Left ventricle myocardium inferior (tissue), 1 donor: ENCODE measurements around the gene NOD1. TPM values are rescaled to one million over a fixed set of nuclear protein-coding genes. Genes with fewer than 3 reads are reported as not detected.

Source experiments
- DNase-seq: peaks from one replicate; pipeline ENCODE4 v3.0.0-alpha.2; 2020
- H3K27ac ChIP-seq: fragments of 200-600 bp; replicated peaks from 2 replicates; pipeline ENCODE4 v1.8.0; 2021
- H3K27me3 ChIP-seq: fragments of 200-600 bp; 2 replicates; pipeline ENCODE4 v1.8.0; 2021; ENCODE audit warnings: low read depth
- H3K36me3 ChIP-seq: fragments of 200-600 bp; 2 replicates; pipeline ENCODE4 v1.8.0; 2021
- H3K4me1 ChIP-seq: fragments of 200-600 bp; 2 replicates; pipeline ENCODE4 v1.8.0; 2021
- H3K4me3 ChIP-seq: fragments of 200-600 bp; 2 replicates; pipeline ENCODE4 v1.8.0; 2021; ENCODE audit warnings: mild to moderate bottlenecking, moderate library complexity
- H3K9me3 ChIP-seq: fragments of 200-600 bp; replicated peaks from 2 replicates; pipeline ENCODE4 v1.8.0; 2021
- intact Hi-C: fragments of 100-400 bp; cut with micrococcal nuclease; formaldehyde crosslinking; loops from one replicate; pipeline ENCODE4 v1.11.0; 2022
- total RNA-seq: library from RNA; stranded (reverse); fragmentation: NEBNext Ultra II Directional; extraction: Animal tissue kit (Norgen Biotek cat#: 25700); gene quantifications from one replicate; pipeline ENCODE4 v1.2.1, GENCODE V29; 2021
- TF ChIP-seq, protein P1 (sequence below): fragments of 200-600 bp; IDR thresholded peaks from 2 replicates; pipeline ENCODE4 v1.8.0; 2021; ENCODE audit warnings: antibody characterized with exemption, mild to moderate bottlenecking, borderline replicate concordance
- donor health status: DM: no; HTN: yes; CAD: no; lungs with severe emphysema.

NOD1 gene
- total RNA-seq, 1 donor from 2014 or later, result 7.0 TPM

DNA sequence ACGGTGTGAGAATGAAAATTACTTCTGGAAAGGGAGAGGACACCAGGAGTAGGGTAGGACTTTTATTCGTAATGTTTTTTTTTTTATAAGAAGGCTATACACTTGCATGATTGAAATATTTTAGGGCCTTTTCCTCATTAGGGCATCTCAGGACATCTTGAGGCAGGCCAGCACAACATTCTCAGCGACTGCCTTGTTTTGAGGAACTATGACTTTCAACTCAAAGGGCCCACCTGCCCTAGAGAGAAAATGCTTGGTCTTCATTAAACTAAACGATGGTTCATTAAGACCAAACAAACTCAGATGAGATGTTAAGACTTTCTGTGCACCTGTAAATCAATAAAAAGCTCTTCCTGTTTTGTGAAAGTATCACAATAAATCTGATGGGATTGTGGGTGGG lies 11.3 kb downstream of the NOD1 start:
- TF ChIP-seq, protein P1, sequence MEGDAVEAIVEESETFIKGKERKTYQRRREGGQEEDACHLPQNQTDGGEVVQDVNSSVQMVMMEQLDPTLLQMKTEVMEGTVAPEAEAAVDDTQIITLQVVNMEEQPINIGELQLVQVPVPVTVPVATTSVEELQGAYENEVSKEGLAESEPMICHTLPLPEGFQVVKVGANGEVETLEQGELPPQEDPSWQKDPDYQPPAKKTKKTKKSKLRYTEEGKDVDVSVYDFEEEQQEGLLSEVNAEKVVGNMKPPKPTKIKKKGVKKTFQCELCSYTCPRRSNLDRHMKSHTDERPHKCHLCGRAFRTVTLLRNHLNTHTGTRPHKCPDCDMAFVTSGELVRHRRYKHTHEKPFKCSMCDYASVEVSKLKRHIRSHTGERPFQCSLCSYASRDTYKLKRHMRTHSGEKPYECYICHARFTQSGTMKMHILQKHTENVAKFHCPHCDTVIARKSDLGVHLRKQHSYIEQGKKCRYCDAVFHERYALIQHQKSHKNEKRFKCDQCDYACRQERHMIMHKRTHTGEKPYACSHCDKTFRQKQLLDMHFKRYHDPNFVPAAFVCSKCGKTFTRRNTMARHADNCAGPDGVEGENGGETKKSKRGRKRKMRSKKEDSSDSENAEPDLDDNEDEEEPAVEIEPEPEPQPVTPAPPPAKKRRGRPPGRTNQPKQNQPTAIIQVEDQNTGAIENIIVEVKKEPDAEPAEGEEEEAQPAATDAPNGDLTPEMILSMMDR, result no peak
- Histone ChIP-seq H3K4me1 (peaks cover 100% of the 10 kb centered on the region), H3K9me3 (no peaks in the 10 kb centered on the region), H3K27me3 (no peaks in the 10 kb centered on the region), H3K27ac (no peak overlapping the region), H3K36me3 (no peaks in the 10 kb centered on the region), H3K4me3 (no peak overlapping the region)
- DNase-seq, result no peak
- intact Hi-C loops, result no loop called here

DNA sequence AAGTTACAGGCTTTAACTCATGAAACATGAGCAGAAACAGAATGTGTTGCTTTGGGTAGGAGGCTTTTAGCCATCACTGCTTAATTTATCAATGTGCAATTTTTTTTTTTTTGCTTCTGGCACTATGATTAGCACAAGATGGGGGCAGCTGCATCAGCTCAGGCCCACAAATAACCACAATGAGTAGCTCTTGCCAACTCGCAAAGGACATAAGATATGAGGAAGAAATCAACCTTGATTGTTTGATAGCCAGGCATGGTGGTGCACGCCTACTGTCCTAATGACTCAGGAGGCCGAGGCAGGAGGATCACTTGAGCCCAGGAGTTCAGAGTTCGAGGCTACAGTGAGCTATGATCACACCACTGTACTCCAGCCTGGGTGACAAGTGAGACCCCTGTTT lies 12.3 kb downstream of the NOD1 start:
- Histone ChIP-seq H3K36me3 (peaks cover 3% of the 10 kb centered on the region), H3K27ac (peak overlapping the region; percentile 62), H3K4me1 (peaks cover 93% of the 10 kb centered on the region), H3K27me3 (no peaks in the 10 kb centered on the region), H3K4me3 (no peak overlapping the region), H3K9me3 (no peaks in the 10 kb centered on the region)
- TF ChIP-seq, protein P1, result no peak
- intact Hi-C loops, result no loop called here
- DNase-seq, result no peak

DNA sequence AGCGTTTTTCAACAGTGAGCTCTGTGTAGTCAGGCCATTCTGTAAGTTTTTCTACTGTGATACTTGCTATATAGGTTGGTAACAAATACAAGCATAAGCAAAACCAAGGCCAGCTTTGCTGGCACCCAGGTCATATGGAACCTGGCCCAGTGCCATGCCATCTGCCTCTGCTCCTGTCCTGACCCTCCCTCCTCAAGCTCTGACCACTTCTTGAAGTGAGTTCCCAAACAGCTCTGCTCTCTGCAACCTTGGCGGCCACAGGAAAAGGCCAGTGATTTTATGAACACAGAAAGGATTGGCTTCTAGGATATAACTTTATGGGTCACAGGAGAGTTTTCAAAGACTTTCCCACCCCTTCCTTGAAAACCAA lies 12.8 kb downstream of the NOD1 start:
- no peaks in the 10 kb centered on the region for H3K9me3 ChIP-seq
- peaks cover 88% of the 10 kb centered on the region for H3K4me1 ChIP-seq
- intact Hi-C loops, result no loop called here
- TF ChIP-seq, protein P1, result no peak
- no peaks in the 10 kb centered on the region for H3K27me3 ChIP-seq
- H3K27ac ChIP-seq, result peak overlapping the region; percentile 62
- no peak for DNase-seq
- H3K4me3 ChIP-seq, result no peak overlapping the region
- peaks cover 3% of the 10 kb centered on the region for H3K36me3 ChIP-seq

DNA sequence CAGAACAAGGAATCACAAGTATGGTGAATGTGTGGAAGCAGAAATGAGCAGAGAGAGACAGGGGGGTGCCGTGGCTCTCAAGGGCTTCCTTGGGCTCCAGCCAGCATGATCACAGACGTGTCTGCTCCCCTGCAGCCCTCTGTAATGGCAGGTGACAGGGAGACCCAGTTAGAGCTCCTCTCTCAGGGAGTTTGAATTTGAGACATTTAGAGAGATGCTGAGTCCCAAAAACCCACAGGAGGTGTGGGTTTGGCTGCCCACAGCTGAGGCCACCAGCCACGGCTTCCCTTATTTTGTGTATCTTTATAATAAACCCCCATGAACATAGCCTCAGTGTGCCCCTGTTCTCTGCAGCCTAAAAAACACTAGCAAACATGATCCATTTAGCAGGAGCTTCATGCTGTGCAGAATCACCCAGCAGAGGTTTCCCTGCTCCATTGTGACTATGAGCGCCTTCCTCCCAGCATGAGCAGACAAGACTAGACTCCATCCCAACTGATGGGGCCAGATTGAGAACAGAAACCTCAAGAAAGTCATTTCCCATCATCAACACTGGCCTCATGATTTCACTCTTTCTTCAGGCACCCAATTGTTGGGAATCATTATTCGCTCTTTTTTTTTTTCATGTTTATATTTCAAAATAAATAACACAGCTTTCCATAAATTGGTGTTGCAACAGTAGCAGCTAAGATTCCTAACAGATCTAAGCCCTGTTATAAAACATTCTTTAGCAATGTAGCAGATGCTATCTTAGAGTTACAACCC lies 13.4 kb downstream of the NOD1 start:
- Histone ChIP-seq H3K9me3 (no peaks in the 10 kb centered on the region), H3K27me3 (no peaks in the 10 kb centered on the region), H3K4me3 (no peak overlapping the region), H3K36me3 (peaks cover 3% of the 10 kb centered on the region), H3K4me1 (peaks cover 87% of the 10 kb centered on the region), H3K27ac (peak overlapping the region; percentile 62)
- TF ChIP-seq, protein P1, result no peak
- intact Hi-C loops, result no loop called here
- no peak for DNase-seq

DNA sequence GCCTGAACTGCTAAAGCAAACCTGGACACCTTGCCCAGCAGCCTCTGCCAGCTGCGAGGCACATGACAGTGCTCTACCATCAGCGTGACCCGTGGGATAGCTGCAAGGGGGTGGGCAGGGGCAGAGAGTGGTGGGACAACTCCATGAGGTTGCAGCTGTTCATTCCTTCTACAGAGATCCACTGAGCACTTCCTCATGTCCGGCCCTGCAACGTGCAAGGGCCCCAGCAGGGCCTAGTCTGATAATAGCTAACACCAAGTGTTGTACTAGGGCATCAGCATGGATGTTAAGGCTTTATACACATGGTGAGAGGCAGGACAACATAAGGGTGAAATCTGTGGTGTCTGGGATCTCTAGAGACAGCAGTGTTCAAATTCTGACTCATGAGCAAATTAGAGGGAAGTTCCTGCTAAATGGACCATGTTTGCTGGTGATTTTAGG lies 14.3 kb downstream of the NOD1 start:
- peaks cover 87% of the 10 kb centered on the region for H3K4me1 ChIP-seq
- no peaks in the 10 kb centered on the region for H3K27me3 ChIP-seq
- TF ChIP-seq, protein P1, result no peak
- peak overlapping the region; percentile 62 for H3K27ac ChIP-seq
- no peaks in the 10 kb centered on the region for H3K9me3 ChIP-seq
- no peak overlapping the region for H3K4me3 ChIP-seq
- DNase-seq, result no peak
- intact Hi-C loops, result no loop called here
- H3K36me3 ChIP-seq, result peaks cover 7% of the 10 kb centered on the region
